ENCODE measurements around the gene TNIP3.

DNA sequence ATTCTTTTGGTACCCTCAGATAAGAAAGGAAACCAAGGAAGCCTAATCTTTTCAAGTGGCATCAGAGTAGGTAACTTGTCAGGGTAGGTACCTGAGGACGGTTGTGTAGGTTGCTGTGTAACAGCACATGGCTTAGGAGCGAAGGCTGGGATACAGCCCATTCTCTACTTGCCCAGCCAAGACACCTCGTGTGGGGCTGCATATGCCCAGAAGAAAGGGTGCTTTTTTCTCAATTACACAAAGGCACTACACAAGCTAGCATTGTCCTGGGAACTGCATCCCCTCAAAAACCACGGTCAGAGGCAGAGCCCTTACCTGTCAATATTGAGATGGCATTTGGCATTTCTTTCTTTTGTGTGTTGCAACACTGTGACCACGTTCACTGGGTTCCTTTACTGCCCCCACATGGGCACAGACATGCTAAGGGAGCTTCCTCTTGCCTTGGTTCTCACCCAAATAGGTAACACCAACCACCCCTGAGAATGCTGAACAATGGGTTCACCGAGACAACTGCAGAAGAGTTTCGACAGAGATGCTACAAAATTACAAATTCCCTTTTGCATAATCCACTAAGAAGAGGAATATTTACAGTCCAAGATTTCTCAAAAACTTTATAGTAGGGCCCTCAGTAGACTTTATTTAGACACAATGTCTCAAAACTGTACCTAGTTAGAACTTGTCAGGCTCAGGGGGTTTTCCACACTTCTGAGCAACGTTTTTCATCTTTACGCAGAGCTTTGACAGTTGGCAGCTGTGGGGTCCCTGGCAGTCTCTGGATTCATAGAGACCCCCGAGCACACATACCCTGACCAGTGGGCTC lies 35.8 kb upstream of the TNIP3 start:
- TF ChIP-seq, protein P1, sequence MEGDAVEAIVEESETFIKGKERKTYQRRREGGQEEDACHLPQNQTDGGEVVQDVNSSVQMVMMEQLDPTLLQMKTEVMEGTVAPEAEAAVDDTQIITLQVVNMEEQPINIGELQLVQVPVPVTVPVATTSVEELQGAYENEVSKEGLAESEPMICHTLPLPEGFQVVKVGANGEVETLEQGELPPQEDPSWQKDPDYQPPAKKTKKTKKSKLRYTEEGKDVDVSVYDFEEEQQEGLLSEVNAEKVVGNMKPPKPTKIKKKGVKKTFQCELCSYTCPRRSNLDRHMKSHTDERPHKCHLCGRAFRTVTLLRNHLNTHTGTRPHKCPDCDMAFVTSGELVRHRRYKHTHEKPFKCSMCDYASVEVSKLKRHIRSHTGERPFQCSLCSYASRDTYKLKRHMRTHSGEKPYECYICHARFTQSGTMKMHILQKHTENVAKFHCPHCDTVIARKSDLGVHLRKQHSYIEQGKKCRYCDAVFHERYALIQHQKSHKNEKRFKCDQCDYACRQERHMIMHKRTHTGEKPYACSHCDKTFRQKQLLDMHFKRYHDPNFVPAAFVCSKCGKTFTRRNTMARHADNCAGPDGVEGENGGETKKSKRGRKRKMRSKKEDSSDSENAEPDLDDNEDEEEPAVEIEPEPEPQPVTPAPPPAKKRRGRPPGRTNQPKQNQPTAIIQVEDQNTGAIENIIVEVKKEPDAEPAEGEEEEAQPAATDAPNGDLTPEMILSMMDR (IDR thresholded peaks at IDR 0.05), result no peak
- no peak for TF ChIP-seq TCF7L2 (IDR thresholded peaks at IDR 0.05; ENCODE audit: low read depth, low read length)
